Activated CD4-positive, alpha-beta T cell treated with anti-CD3 and anti-CD28 coated beads, Interleukin-2, amount 10 ng/mL, durations not matched to agents 7 days and 5 days (primary cell): Measurements from ENCODE around the gene ACTR1B. TPM values are rescaled to one million over a fixed set of nuclear protein-coding genes. Genes with fewer than 3 reads are reported as not detected.

ENCODE experiments used
- CTCF ChIA-PET: fragments of 350-600 bp; sonication (Branson Sonifier 250); formaldehyde crosslinking; loops from one replicate; lab custom pipeline; 2021; ENCODE audit warnings: antibody characterized with exemption; lab: Charles Lee
- POLR2A ChIA-PET: fragments of 350-600 bp; sonication (Branson Sonifier 250); formaldehyde crosslinking; loops from one replicate; lab custom pipeline; 2021; ENCODE audit warnings: antibody characterized with exemption; lab: Charles Lee
- DNase-seq: peaks from one replicate; pipeline ENCODE4 v3.0.0-alpha.2; 2020
- H3K27ac Mint-ChIP-seq: one replicate; pipeline ENCODE4 v1.8.0; 2021; ENCODE audit warnings: mild to moderate bottlenecking, moderate library complexity, mixed read lengths
- H3K27me3 Mint-ChIP-seq: one replicate; pipeline ENCODE4 v1.8.0; 2021; ENCODE audit warnings: mixed read lengths
- H3K36me3 Mint-ChIP-seq: one replicate; pipeline ENCODE4 v1.8.0; 2021; ENCODE audit warnings: low read depth, mixed read lengths
- H3K4me1 Mint-ChIP-seq: one replicate; pipeline ENCODE4 v1.8.0; 2021; ENCODE audit warnings: mixed read lengths
- H3K4me3 Mint-ChIP-seq: one replicate; pipeline ENCODE4 v1.8.0; 2021; ENCODE audit warnings: mild to moderate bottlenecking, moderate library complexity, mixed read lengths
- H3K9me3 Mint-ChIP-seq: one replicate; pipeline ENCODE4 v1.8.0; 2021; ENCODE audit warnings: mixed read lengths
- total RNA-seq, 2 experiments: library from RNA; stranded (reverse); gene quantifications; one replicate each; pipeline ENCODE4 v1.2.3, GENCODE V29; 2021

The ACTR1B gene
- total RNA-seq, 2 experiments from 2014 or later, result 62.9 to 68.3 TPM

DNA sequence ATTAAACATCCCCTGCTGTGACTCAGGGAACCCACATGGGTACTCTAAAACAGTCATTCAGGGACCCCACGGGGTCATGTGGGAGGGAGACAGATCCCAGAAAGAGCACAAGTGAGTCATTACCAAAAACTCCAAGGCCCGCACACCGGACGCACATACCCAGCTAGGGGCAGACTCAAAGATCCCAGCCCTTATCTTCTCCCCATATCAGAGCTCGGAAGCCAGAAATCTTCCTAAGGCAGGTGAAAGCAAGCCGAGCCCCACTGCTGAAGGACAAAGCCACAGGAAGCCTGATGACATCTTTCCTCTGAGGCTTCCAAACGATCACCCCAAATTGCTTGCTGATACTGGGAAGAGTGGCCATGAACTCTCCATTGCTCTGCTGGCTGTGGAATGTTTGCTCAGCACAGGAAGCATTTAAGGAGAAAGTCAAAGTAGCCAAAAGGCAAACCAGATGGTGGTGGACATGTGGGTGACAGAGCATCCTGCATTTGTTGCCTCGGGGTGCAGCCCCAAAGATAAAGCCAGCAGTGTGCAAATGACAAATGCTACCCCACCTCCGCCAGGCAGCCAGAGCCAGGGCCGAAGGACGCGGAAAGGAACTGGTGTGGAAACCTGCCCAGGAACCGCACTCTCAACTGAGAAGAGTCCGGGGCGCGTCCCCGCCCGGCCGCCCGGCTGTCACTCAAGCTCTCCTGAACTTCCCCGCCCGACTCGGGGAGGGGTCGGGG lies 784 bp downstream of the ACTR1B start:
- DNase-seq, result peak; percentile 74
- H3K4me1 Mint-ChIP-seq, result peaks cover 29% of the 10 kb centered on the region
- ChIA-PET CTCF (interaction anchor here (0.6 to 7.6 kb wide), 12 partner anchors 9 to 718 kb away, joined by 3 to 75 read pairs (median 6); partner anchors contain the start of genes COX5B and ZAP70), POLR2A (interaction anchor here (0.6 to 2.2 kb wide), 6 partner anchors 13 to 1170 kb away, joined by 3 to 9 read pairs (median 5); partner anchors contain the start of gene COX5B)
- no peaks in the 10 kb centered on the region for H3K27me3 Mint-ChIP-seq
- H3K27ac Mint-ChIP-seq, result peak overlapping the region; percentile 96
- peak overlapping the region; percentile 95 for H3K4me3 Mint-ChIP-seq
- no peaks in the 10 kb centered on the region for H3K9me3 Mint-ChIP-seq
- peaks cover 20% of the 10 kb centered on the region for H3K36me3 Mint-ChIP-seq

DNA sequence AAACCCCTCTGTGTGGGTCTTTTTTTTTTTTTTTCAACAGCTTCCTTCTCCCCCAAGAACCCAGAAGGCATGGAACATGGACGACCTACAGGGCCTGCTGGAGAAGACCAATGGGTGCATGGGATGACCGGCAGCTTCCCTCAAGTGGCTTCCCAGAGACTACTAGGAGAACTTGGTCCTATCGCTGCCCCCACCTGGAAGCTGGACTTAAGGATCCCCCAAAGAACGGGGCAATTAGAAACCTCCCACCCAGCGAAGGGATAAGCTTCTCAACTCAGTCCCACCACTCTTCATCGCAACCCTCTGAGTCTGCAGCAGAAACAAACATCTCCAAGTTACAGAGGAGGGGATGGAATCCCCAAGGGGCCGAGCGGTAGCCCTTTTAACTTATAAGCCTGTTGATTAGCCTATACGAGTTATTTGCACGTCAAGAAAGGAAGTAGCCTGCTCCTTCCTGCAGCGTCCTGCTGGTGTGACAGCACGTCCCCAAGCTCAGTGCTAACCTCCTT lies 1.4 kb downstream of the ACTR1B start:
- CTCF ChIA-PET, result interaction anchor here (0.6 to 7.6 kb wide), 11 partner anchors 8 to 719 kb away, joined by 3 to 75 read pairs (median 6); partner anchors contain the start of genes COX5B and ZAP70
- H3K27ac Mint-ChIP-seq, result peak overlapping the region; percentile 96
- DNase-seq, result no peak
- H3K4me1 Mint-ChIP-seq, result peaks cover 29% of the 10 kb centered on the region
- no peaks in the 10 kb centered on the region for H3K27me3 Mint-ChIP-seq
- POLR2A ChIA-PET, result interaction anchor here (0.6 to 2.2 kb wide), 5 partner anchors 14 to 1169 kb away, joined by 3 to 9 read pairs (median 5); partner anchors contain the start of gene COX5B
- peak overlapping the region; percentile 95 for H3K4me3 Mint-ChIP-seq
- H3K36me3 Mint-ChIP-seq, result peaks cover 25% of the 10 kb centered on the region
- no peaks in the 10 kb centered on the region for H3K9me3 Mint-ChIP-seq

DNA sequence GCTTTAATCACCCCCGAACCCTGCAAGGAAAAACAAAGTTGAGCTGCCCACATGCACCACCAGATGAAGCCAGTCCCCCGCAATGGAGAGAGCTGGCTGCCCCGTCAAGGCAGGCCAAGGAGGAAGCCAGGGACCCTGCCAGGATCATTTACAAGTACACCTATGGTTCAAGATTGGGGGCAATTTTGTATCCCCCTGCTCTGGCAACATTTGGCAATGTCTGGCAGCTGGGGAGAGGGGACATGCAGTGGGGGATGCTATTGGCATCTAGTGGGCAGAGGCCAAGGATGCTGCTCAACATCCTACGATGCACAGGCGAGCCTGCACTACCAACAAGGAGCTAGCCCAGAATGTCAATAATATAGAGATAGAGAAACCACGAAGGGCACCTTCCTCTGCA lies 1.9 kb downstream of the ACTR1B start:
- CTCF ChIA-PET, result interaction anchor here (0.6 to 7.6 kb wide), 7 partner anchors 8 to 52 kb away, joined by 3 to 75 read pairs (median 4); partner anchors contain the start of genes COX5B and ZAP70
- H3K27ac Mint-ChIP-seq, result peak overlapping the region; percentile 96

DNA sequence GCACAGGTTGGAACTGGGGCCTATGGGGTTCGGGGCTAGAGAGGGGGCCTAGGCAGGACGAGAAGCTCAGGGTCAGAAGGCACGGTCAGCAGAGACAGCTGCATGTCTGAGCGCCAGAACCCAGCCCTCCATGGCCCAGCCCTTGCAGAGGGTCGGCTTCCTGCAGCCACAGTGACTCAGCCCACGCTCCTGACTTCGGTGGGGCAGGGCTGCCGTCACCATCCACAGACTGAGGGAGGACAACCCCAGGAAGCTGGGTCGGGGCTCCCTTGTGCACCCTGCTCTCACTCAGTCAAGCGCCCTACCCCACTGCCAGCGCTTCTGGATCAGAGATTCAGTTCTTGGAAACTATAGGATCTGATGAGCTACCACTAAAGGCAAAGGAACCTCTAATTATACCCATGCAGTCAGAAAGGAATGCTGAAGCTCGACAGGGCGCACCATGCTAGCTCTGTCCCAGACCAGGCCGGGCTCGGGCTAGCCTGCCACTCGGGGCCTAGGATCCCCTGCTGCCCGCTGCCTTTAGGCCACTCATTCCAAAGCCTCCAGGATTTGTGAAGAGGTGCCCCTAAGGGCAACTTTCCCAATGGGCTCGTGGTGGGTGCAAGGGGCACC lies 3.0 kb downstream of the ACTR1B start:
- ChIA-PET POLR2A (no interaction called here), CTCF (interaction anchor here (1.1 to 7.6 kb wide), 3 partner anchors 12 to 70 kb away, joined by 3 to 75 read pairs (median 3); partner anchors contain the start of gene COX5B)
- Mint-ChIP-seq H3K4me3 (no peak overlapping the region), H3K36me3 (peaks cover 30% of the 10 kb centered on the region), H3K4me1 (peaks cover 28% of the 10 kb centered on the region), H3K27ac (no peak overlapping the region), H3K9me3 (no peaks in the 10 kb centered on the region), H3K27me3 (no peaks in the 10 kb centered on the region)
- DNase-seq, result no peak

More for the DNA sequence above, 1.9 kb downstream of the ACTR1B start:
- Mint-ChIP-seq H3K4me1 (peaks cover 29% of the 10 kb centered on the region), H3K4me3 (peak overlapping the region; percentile 95), H3K27me3 (no peaks in the 10 kb centered on the region), H3K9me3 (no peaks in the 10 kb centered on the region), H3K36me3 (peaks cover 27% of the 10 kb centered on the region)
- POLR2A ChIA-PET, result interaction anchor here (0.8 to 2.1 kb wide), 2 partner anchors 16 to 34 kb away, joined by 5 to 7 read pairs; partner anchors contain the start of gene COX5B
- DNase-seq, result no peak

DNA sequence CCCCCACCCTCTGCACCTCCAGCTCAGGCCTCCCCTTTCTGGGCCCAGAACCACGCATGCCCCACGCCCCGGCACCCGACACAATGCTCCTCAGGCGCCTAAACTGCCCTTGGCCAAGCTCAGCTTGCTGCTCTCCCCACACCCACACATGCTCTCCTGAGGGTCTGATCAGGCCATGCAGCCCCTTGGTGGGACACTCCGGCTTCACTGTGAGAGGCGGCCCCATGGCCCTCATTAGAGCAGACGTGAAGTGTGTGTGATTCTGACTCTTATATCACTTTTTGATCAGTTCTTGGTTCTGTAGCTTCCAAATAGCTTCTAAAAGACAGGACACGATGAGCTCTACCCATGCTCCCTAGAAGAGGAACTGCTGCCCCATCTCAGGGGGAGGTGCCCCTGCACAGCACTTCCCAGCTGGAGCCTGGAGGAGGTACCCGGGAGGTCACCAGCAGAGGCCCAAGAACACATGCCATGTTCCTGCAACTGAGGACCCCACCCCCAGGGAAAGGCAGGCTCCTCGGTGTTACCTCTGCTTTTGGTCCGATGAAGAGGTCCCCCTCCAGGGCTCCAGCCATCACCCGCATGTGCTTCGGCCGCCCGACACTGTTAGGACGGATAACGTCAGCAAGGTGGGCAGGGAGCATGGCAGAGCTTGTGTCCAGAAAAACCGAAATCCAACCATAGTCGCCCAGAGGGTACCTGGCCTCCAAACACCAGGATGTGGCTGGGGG lies 3.6 kb downstream of the ACTR1B start:
- Mint-ChIP-seq H3K4me3 (no peak overlapping the region), H3K36me3 (peaks cover 33% of the 10 kb centered on the region), H3K27me3 (no peaks in the 10 kb centered on the region), H3K9me3 (no peaks in the 10 kb centered on the region), H3K27ac (no peak overlapping the region), H3K4me1 (peaks cover 25% of the 10 kb centered on the region)
- ChIA-PET CTCF (interaction anchor here (1.1 to 7.6 kb wide), 3 partner anchors 11 to 70 kb away, joined by 3 to 75 read pairs (median 3); partner anchors contain the start of gene COX5B), POLR2A (interaction anchor here (0.6 kb wide), 1 partner anchor 13 kb away, joined by 4 read pairs; no protein-coding TSS in a partner anchor)
- no peak for DNase-seq

DNA sequence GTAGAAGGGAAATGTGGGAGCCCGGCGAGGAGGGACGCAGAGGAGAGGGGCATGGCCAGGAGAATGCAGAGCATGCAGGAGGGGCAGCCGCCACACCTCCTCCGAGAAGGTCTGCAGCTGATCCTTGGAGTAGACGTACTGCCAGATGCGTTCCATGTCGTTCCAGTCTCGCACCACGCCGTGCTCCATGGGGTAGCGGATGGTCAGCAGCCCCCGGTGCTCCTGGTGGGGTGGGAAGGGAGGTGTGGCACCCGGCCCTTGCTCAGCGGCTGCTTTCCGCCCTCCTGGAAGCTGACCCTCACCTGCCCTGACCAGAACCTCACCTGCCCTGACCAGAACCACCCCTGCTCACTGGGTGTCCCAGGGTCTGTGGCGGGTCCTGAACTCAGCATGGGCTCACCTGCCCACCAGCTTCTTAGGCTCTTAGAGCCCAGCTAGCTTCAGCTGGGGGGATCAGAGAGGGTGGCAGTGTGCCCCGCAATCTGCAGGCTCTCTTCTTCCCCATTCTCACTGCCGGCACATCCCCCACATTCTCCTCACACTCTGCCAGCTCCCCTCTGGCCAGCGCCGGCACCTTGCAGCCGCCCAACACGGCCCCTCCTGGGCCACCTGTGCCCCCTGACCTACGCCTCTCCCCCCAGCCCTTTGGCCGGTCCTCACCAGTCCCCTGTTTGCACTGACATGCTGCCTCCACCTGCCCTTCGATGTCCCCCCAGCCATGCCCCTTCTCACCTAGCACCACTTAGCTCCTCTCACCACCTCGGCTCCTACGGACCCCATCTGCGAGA lies 4.4 kb downstream of the ACTR1B start:
- Mint-ChIP-seq H3K36me3 (peaks cover 40% of the 10 kb centered on the region), H3K27ac (no peak overlapping the region), H3K9me3 (no peaks in the 10 kb centered on the region), H3K4me3 (no peak overlapping the region), H3K4me1 (peaks cover 19% of the 10 kb centered on the region), H3K27me3 (no peaks in the 10 kb centered on the region)
- ChIA-PET CTCF (interaction anchor here (7.6 kb wide), 1 partner anchor 10 kb away, joined by 75 read pairs; the partner anchor contains the start of gene COX5B), POLR2A (interaction anchor here (0.6 kb wide), 1 partner anchor 13 kb away, joined by 4 read pairs; no protein-coding TSS in a partner anchor)
- no peak for DNase-seq

DNA sequence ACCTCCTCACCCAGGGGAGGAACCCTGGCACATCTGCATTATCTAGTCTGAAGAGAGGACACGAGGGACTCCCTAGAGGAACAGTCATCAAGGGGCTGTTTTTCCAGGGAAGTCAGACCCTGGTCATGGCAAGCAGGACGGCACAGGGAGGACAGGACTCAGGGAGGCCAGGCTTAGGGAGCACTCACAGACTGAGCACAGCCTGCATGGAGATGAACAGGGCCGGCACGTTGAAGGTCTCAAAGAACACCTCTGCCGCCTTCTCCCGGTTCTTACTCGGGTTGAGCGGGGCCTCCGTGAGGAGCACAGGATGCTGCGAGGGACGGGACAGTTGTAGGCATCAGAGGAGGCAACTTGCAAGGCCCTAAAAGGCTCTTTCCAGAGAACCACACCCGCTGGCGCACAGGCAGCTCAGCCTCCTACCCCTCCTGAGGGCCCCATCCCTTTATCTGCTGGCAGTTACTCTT lies 5.1 kb downstream of the ACTR1B start:
- POLR2A ChIA-PET, result no interaction called here
- CTCF ChIA-PET, result no interaction called here
- DNase-seq, result no peak

DNA sequence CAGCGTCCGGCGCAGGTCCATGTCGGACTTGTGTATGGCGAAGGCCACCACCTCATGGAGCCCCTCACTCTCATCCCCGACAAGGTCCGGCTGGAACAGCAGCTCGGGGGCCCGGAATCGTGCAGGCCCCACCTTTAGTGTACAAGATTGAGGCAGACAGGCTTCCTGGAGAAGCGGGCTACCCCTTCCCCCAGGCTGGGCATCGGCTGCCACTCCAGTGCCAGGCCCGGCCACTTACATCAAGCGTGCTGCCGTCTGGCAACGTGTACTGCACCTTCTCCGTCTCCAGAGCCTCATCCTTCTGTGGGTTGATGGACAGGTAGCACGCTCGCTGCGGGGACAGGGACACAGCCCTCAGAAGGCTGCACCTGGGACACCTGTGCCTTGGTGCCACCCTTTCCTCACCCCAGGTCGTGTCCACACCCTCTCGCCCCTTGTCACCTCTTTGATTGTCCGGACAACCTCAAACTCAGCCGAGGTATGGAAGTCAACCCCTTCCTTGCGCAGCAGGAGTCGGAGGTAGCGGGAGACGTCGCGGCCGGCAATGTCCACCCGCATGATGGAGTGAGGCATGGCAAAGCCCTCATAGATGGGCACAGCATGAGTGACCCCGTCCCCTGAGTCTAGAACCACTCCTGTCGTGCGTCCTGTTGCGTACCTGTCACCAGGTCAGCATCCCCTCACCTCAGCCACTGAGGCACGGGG lies 5.7 kb downstream of the ACTR1B start:
- no peak overlapping the region for H3K27ac Mint-ChIP-seq
- H3K4me3 Mint-ChIP-seq, result no peak overlapping the region
- H3K4me1 Mint-ChIP-seq, result peaks cover 19% of the 10 kb centered on the region
- H3K27me3 Mint-ChIP-seq, result no peaks in the 10 kb centered on the region
- H3K36me3 Mint-ChIP-seq, result peaks cover 51% of the 10 kb centered on the region
- H3K9me3 Mint-ChIP-seq, result no peaks in the 10 kb centered on the region
- CTCF ChIA-PET, result interaction anchor here (0.8 kb wide), 1 partner anchor 12 kb away, joined by 3 read pairs; the partner anchor contains the start of gene COX5B
- no peak for DNase-seq
- POLR2A ChIA-PET, result no interaction called here

More for the DNA sequence above, 5.1 kb downstream of the ACTR1B start:
- no peak overlapping the region for H3K27ac Mint-ChIP-seq
- no peak overlapping the region for H3K4me3 Mint-ChIP-seq
- H3K36me3 Mint-ChIP-seq, result peaks cover 46% of the 10 kb centered on the region
- H3K9me3 Mint-ChIP-seq, result no peaks in the 10 kb centered on the region
- no peaks in the 10 kb centered on the region for H3K27me3 Mint-ChIP-seq
- peaks cover 19% of the 10 kb centered on the region for H3K4me1 Mint-ChIP-seq

DNA sequence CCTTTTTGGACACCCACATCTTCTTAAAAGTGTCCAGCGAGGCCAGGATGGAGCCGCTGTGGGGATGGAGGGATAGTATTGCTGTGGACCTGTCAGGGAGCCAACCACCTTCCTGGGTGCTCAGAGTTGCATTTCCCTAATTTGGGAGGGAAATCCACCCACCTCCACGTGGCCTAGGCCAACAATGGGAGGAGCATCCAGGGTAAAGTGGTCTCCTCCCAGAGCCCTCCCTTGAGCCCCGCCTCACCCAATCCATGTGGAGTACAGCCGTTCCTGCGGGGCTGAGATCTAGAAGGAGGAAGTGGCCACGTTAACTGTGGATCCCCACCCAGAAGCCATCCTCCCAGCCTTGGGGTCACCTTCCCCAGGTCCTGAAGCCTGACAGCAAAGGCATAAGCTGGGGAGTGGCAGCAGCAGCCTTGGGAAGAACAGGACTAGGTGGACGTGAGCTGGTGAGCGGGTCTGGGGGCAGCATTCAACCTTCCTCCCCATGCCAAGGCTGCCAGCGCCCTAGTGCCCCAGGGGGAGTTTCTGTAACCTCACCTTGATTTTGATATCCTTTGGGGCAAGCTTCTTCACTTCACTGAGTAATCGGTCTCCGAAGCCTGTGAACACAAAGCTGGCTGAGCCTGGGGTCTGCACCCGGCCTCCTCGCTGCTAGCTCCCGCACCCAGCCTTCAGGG lies 6.8 kb downstream of the ACTR1B start:
- no peak overlapping the region for H3K4me3 Mint-ChIP-seq
- ChIA-PET CTCF (interaction anchor here (0.8 kb wide), 1 partner anchor 11 kb away, joined by 3 read pairs; the partner anchor contains the start of gene COX5B), POLR2A (no interaction called here)
- no peak overlapping the region for H3K27ac Mint-ChIP-seq
- peaks cover 9% of the 10 kb centered on the region for H3K4me1 Mint-ChIP-seq
- H3K27me3 Mint-ChIP-seq, result no peaks in the 10 kb centered on the region
- peaks cover 55% of the 10 kb centered on the region for H3K36me3 Mint-ChIP-seq
- no peaks in the 10 kb centered on the region for H3K9me3 Mint-ChIP-seq
- no peak for DNase-seq

DNA sequence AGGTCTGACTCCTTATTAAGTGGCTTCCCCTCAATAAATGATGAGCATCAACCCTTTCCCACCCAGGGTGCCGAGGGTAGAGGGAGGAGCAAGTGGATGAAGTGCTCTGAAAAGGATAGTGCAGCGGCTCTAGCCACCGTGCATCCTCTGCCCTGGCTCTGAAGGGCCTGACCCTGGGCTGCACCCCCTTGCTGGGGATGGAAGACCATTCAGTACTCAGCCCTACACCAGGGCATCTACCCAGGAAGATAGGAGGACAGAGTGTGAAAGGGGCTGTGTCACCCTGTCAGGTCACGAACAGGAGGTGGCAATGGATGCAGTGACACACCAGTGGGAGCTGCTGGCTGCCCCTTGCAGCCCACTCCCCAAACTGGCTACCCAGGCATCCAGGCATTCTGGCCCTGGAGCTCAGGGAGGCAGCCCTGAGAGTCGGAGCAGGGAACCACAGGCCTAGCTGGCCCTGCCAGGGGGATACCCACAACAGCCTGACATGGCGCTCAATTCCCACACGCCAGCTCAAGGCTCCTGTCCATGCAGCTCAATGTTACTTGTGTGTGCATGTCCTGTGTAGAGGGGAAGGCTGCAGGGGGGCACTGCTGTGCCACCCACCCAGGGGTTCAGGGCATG lies 7.6 kb downstream of the ACTR1B start:
- H3K9me3 Mint-ChIP-seq, result no peaks in the 10 kb centered on the region
- DNase-seq, result no peak
- POLR2A ChIA-PET, result no interaction called here
- H3K36me3 Mint-ChIP-seq, result peaks cover 49% of the 10 kb centered on the region
- H3K4me3 Mint-ChIP-seq, result no peak overlapping the region
- peaks cover under 1% of the 10 kb centered on the region for H3K4me1 Mint-ChIP-seq
- no peaks in the 10 kb centered on the region for H3K27me3 Mint-ChIP-seq
- H3K27ac Mint-ChIP-seq, result no peak overlapping the region
- CTCF ChIA-PET, result no interaction called here
